Glutamatergic neuron (in vitro differentiated cells): ENCODE data around the gene LARGE2. TPM values are rescaled to one million over a fixed set of nuclear protein-coding genes. Genes with fewer than 3 reads are reported as not detected.

Source experiments
- DNase-seq: peaks from one replicate; pipeline ENCODE4 v3.0.0; 2022
- H3K27ac Mint-ChIP-seq: one replicate; pipeline ENCODE4 v1.8.0; 2020; ENCODE audit warnings: mild to moderate bottlenecking, mixed read lengths, inconsistent platforms; ENCODE audit not compliant: unreplicated experiment
- H3K27me3 Mint-ChIP-seq: one replicate; pipeline ENCODE4 v1.8.0; 2020; ENCODE audit warnings: mild to moderate bottlenecking, moderate library complexity, mixed read lengths, inconsistent platforms; ENCODE audit not compliant: unreplicated experiment
- H3K36me3 Mint-ChIP-seq: one replicate; pipeline ENCODE4 v1.8.0; 2020; ENCODE audit warnings: mild to moderate bottlenecking, mixed read lengths, inconsistent platforms; ENCODE audit not compliant: unreplicated experiment
- H3K4me1 Mint-ChIP-seq: one replicate; pipeline ENCODE4 v1.8.0; 2020; ENCODE audit warnings: mild to moderate bottlenecking, low read depth, mixed read lengths, inconsistent platforms; ENCODE audit not compliant: unreplicated experiment
- H3K4me3 Mint-ChIP-seq: one replicate; pipeline ENCODE4 v1.8.0; 2020; ENCODE audit warnings: mild to moderate bottlenecking, mixed read lengths, inconsistent platforms; ENCODE audit not compliant: unreplicated experiment
- H3K9me3 Mint-ChIP-seq: one replicate; pipeline ENCODE4 v1.8.0; 2020; ENCODE audit warnings: mild to moderate bottlenecking, moderate library complexity, mixed read lengths, inconsistent platforms; ENCODE audit not compliant: unreplicated experiment
- total RNA-seq: library from RNA; stranded (reverse); fragmentation: NEBNext Ultra II Directional; extraction: Animal tissue kit (Norgen Biotek cat#: 25700); gene quantifications from one replicate; pipeline ENCODE4 v1.2.1, GENCODE V29; 2021; ENCODE audit not compliant: unreplicated experiment
- TF ChIP-seq, protein P1 (sequence below): fragments of 200-600 bp; sonication (generic); IDR thresholded peaks from one replicate; pipeline ENCODE4 v1.5.0; 2021; ENCODE audit not compliant: partially characterized antibody, unreplicated experiment

LARGE2 gene
- total RNA-seq, 1 donor from 2014 or later = 3.0 TPM

GRCh38 chr11:45933846-45934579, 11.6 kb downstream of the LARGE2 start:
- no peak for DNase-seq
- H3K36me3 Mint-ChIP-seq = peaks cover 5% of the 10 kb centered on the region
- peaks cover 3% of the 10 kb centered on the region for H3K27me3 Mint-ChIP-seq
- H3K4me3 Mint-ChIP-seq = no peak overlapping the region
- TF ChIP-seq, protein P1, sequence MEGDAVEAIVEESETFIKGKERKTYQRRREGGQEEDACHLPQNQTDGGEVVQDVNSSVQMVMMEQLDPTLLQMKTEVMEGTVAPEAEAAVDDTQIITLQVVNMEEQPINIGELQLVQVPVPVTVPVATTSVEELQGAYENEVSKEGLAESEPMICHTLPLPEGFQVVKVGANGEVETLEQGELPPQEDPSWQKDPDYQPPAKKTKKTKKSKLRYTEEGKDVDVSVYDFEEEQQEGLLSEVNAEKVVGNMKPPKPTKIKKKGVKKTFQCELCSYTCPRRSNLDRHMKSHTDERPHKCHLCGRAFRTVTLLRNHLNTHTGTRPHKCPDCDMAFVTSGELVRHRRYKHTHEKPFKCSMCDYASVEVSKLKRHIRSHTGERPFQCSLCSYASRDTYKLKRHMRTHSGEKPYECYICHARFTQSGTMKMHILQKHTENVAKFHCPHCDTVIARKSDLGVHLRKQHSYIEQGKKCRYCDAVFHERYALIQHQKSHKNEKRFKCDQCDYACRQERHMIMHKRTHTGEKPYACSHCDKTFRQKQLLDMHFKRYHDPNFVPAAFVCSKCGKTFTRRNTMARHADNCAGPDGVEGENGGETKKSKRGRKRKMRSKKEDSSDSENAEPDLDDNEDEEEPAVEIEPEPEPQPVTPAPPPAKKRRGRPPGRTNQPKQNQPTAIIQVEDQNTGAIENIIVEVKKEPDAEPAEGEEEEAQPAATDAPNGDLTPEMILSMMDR = no peak
- no peak overlapping the region for H3K27ac Mint-ChIP-seq
- peaks cover 8% of the 10 kb centered on the region for H3K4me1 Mint-ChIP-seq
- peaks cover 5% of the 10 kb centered on the region for H3K9me3 Mint-ChIP-seq

DNA sequence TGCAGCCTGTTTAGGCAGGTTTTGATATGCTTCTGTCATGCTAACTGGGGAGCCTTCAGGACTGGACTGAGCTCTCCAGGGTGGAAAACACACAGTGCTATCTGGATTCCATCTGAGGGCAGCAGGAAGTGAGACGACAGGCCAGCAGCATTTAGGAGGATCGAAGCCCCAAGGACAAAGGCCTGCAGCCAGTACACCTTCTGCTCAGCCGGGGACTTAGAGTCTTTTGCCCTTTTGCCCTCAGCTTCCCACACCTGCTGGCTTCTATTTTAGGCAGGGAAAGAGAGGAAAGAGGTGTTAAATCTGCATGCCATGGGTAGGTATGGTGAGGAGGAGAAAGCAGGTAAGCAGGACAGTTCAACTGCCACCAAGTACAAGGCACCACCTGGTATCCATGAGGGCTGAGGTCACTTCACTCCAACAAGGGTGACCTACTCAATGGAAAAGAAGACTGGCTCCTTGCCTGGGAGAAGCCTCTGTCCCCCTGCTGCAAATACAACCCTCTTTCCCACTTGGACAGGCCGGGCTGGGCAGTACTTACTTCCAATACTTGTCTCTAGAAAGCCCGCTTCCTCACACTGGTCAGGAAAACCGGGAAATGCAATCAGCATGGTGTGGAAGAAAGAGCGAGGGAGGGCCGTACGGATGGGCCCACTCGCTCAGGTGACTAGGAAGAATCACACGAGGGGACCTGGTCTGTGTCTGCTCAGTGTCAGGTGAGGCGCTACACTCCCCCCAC, 12.3 kb downstream of the LARGE2 start:
- H3K27ac Mint-ChIP-seq = no peak overlapping the region
- DNase-seq = no peak
- H3K27me3 Mint-ChIP-seq = peaks cover 3% of the 10 kb centered on the region
- H3K36me3 Mint-ChIP-seq = peaks cover 5% of the 10 kb centered on the region
- H3K4me3 Mint-ChIP-seq = no peak overlapping the region
- TF ChIP-seq, protein P1 = no peak
- peaks cover 8% of the 10 kb centered on the region for H3K4me1 Mint-ChIP-seq
- H3K9me3 Mint-ChIP-seq = peaks cover 3% of the 10 kb centered on the region

GRCh38 chr11:45935349-45936064, 13.1 kb downstream of the LARGE2 start:
- Mint-ChIP-seq H3K9me3 (peaks cover 3% of the 10 kb centered on the region), H3K36me3 (peaks cover 5% of the 10 kb centered on the region), H3K4me3 (no peak overlapping the region), H3K27me3 (peaks cover 3% of the 10 kb centered on the region), H3K4me1 (peaks cover 4% of the 10 kb centered on the region), H3K27ac (no peak overlapping the region)
- TF ChIP-seq, protein P1 = no peak
- no peak for DNase-seq

- no peak overlapping the region for H3K27ac Mint-ChIP-seq
- peaks cover 4% of the 10 kb centered on the region for H3K4me1 Mint-ChIP-seq
- H3K27me3 Mint-ChIP-seq = peaks cover 3% of the 10 kb centered on the region
- peaks cover 5% of the 10 kb centered on the region for H3K36me3 Mint-ChIP-seq
- no peak overlapping the region for H3K4me3 Mint-ChIP-seq
- peaks cover 3% of the 10 kb centered on the region for H3K9me3 Mint-ChIP-seq
- TF ChIP-seq, protein P1 = no peak
- DNase-seq = no peak
These were observed 14.1 kb downstream of the LARGE2 start for GRCh38 chr11:45936511-45937054.
